SK-N-SH treated with all-trans-retinoic acid at 6 μM for 48 hours (cell line): ENCODE measurements around the gene MICOS13.
"Not testable (repeated sequence)": the region's sequence is repeated elsewhere in the genome, so short reads cannot be mapped to it uniquely, and the experiment has no call there.

ENCODE experiments used
- ATAC-seq: fragments of 200-7000 bp; cut with Tn5 transposase; 3 replicates; pipeline ENCODE4 v1.9.1; 2020; ENCODE audit warnings: mild to moderate bottlenecking, moderate library complexity
- ARNTL ChIP-seq: fragments of 450-650 bp; formaldehyde crosslinking; IDR thresholded peaks from 2 replicates; pipeline ENCODE4 v1.5.0; 2020; ENCODE audit warnings: low read depth, mild to moderate bottlenecking, moderate library complexity, borderline replicate concordance
- BACH2 ChIP-seq: fragments of 250-450 bp; sonication (Bioruptor Pico); IDR thresholded peaks from 2 replicates; pipeline ENCODE4 v1.9.0; 2021; ENCODE audit warnings: mild to moderate bottlenecking, borderline replicate concordance
- ESRRG ChIP-seq: fragments of 250-450 bp; sonication (Bioruptor Pico); IDR thresholded peaks from 2 replicates; pipeline ENCODE4 v1.6.1; 2021; ENCODE audit warnings: mild to moderate bottlenecking
- GLIS3 ChIP-seq: fragments of 250-450 bp; sonication (Bioruptor Pico); IDR thresholded peaks from 2 replicates; pipeline ENCODE4 v1.5.0; 2020; ENCODE audit warnings: mild to moderate bottlenecking, moderate library complexity
- ISL1 ChIP-seq: fragments of 250-450 bp; sonication (Bioruptor Pico); IDR thresholded peaks from 2 replicates; pipeline ENCODE4 v2.1.2; 2022; ENCODE audit warnings: mild to moderate bottlenecking, moderate library complexity
- OSR1 ChIP-seq: fragments of 250-450 bp; sonication (Bioruptor Pico); IDR thresholded peaks from 2 replicates; pipeline ENCODE4 v1.8.0; 2022; ENCODE audit warnings: moderate library complexity, mild to moderate bottlenecking, inconsistent platforms
- PPARA ChIP-seq: fragments of 250-450 bp; sonication (Bioruptor Pico); IDR thresholded peaks from 2 replicates; pipeline ENCODE4 v1.5.0; 2020; ENCODE audit warnings: mild to moderate bottlenecking, borderline replicate concordance
- RARB ChIP-seq: fragments of 250-450 bp; sonication (Bioruptor Pico); IDR thresholded peaks from 2 replicates; pipeline ENCODE4 v1.8.0; 2021; ENCODE audit warnings: mild to moderate bottlenecking, moderate library complexity
- SNAI2 ChIP-seq: fragments of 250-450 bp; sonication (Bioruptor Pico); IDR thresholded peaks from 2 replicates; pipeline ENCODE4 v1.5.0; 2020; ENCODE audit warnings: mild to moderate bottlenecking, moderate library complexity
- TCF4 ChIP-seq: fragments of 250-450 bp; sonication (Bioruptor Pico); IDR thresholded peaks from 2 replicates; pipeline ENCODE4 v1.8.0; 2021; ENCODE audit warnings: mild to moderate bottlenecking, moderate library complexity, borderline replicate concordance
- ZC3H10 ChIP-seq: fragments of 250-450 bp; sonication (Bioruptor Pico); IDR thresholded peaks from 2 replicates; pipeline ENCODE4 v1.5.1; 2021; ENCODE audit warnings: mild to moderate bottlenecking, moderate library complexity
- ZFP3 ChIP-seq: fragments of 250-450 bp; sonication (Bioruptor Pico); IDR thresholded peaks from 2 replicates; pipeline ENCODE4 v1.5.0; 2020; ENCODE audit warnings: mild to moderate bottlenecking, moderate library complexity
- ZFP30 ChIP-seq: fragments of 450-650 bp; formaldehyde crosslinking; IDR thresholded peaks from 2 replicates; pipeline ENCODE4 v1.5.0; 2022; ENCODE audit warnings: mild to moderate bottlenecking, moderate library complexity
- ZNF565 ChIP-seq: fragments of 450-650 bp; formaldehyde crosslinking; conservative IDR thresholded peaks from 2 replicates; pipeline ENCODE4 v1.5.0; 2020; ENCODE audit warnings: low read depth, mild to moderate bottlenecking, moderate library complexity
- ZNF70 ChIP-seq: fragments of 450-650 bp; formaldehyde crosslinking; IDR thresholded peaks from 2 replicates; pipeline ENCODE4 v1.5.0; 2020; ENCODE audit warnings: mild to moderate bottlenecking, moderate library complexity
- ZNF8 ChIP-seq: fragments of 450-650 bp; formaldehyde crosslinking; IDR thresholded peaks from 2 replicates; pipeline ENCODE4 v1.5.0; 2020; ENCODE audit warnings: mild to moderate bottlenecking, moderate library complexity
- TF ChIP-seq, protein P1 (sequence below): fragments of 250-450 bp; sonication (Bioruptor Pico); IDR thresholded peaks from 2 replicates; pipeline ENCODE4 v1.8.0; 2020; ENCODE audit warnings: mild to moderate bottlenecking, moderate library complexity, borderline replicate concordance
- TF ChIP-seq, protein P2 (sequence below): fragments of 250-450 bp; sonication (Bioruptor Pico); IDR thresholded peaks from 2 replicates; pipeline ENCODE4 v1.5.1; 2020; ENCODE audit warnings: low read depth, mild to moderate bottlenecking, moderate library complexity
- TF ChIP-seq, protein P3 (sequence below): fragments of 250-450 bp; sonication (Bioruptor Pico); IDR thresholded peaks from 2 replicates; pipeline ENCODE4 v1.5.1; 2021; ENCODE audit warnings: mild to moderate bottlenecking, moderate library complexity
- TF ChIP-seq, protein P4 (sequence below): fragments of 250-450 bp; sonication (Bioruptor Pico); IDR thresholded peaks from 2 replicates; pipeline ENCODE4 v1.5.0; 2020; ENCODE audit warnings: mild to moderate bottlenecking, moderate library complexity
- TF ChIP-seq, protein P5 (sequence below): fragments of 250-450 bp; sonication (Bioruptor Pico); IDR thresholded peaks from 2 replicates; pipeline ENCODE4 v1.8.0; 2021; ENCODE audit warnings: low read depth, mild to moderate bottlenecking, moderate library complexity, borderline replicate concordance

The MICOS13 gene

DNA sequence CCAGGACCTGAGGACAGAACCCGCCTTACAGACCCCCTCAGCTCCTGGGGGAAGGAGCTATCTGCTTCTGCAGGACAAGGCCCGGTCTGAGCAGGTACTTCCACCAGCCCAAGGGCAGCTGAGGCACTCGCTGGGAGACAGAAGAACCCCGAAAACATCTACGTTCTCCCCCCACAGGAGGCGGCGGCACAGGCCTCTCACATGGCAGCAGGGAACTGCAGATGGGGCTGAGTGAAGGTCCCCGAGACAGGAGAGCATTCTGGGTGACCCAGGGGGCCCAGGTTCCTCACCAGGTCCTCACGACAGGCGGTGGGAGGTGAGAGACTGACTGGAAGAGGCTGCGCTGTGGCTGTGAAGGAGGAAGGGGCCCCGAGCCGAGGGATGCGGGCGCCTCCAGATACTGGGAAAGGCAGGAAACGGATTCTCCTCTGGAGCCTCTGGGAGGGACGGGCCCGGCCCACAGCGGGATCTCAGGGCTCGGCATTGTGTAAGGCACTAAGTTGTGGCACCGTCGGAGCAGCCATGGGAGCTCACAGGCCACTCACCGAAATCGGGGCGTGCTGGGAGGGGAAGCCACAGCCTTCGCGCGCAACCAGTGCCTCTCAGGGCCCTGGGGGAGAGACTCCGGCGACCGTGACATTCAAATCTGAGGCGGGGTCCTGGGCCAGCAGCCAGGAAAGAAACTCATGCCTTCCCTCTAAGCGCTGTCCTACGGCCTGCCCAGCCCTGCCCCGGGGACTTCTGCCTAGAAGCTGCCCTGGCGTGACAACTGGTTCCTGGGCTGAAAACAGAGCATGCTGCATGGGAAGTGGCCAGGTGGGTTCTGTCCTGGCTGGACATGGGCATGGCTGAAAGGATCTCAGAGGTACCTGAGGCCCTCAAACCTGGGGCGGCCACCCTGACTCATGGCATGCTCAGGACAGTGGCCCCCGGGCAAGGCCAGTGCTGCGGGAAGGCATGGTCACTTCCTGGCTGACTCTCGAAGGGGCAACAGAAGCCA lies 23.8 kb upstream of the MICOS13 start:
- no peak for TF ChIP-seq SNAI2 (CRISPR knock-in tag)
- no peak for TF ChIP-seq ARNTL (CRISPR knock-in tag)
- no peak for TF ChIP-seq TCF4 (CRISPR knock-in tag)
- TF ChIP-seq, protein P1, sequence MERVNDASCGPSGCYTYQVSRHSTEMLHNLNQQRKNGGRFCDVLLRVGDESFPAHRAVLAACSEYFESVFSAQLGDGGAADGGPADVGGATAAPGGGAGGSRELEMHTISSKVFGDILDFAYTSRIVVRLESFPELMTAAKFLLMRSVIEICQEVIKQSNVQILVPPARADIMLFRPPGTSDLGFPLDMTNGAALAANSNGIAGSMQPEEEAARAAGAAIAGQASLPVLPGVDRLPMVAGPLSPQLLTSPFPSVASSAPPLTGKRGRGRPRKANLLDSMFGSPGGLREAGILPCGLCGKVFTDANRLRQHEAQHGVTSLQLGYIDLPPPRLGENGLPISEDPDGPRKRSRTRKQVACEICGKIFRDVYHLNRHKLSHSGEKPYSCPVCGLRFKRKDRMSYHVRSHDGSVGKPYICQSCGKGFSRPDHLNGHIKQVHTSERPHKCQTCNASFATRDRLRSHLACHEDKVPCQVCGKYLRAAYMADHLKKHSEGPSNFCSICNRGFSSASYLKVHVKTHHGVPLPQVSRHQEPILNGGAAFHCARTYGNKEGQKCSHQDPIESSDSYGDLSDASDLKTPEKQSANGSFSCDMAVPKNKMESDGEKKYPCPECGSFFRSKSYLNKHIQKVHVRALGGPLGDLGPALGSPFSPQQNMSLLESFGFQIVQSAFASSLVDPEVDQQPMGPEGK (CRISPR knock-in tag), result no peak
- TF ChIP-seq GLIS3 (CRISPR knock-in tag), result no peak
- no peak for TF ChIP-seq OSR1
- TF ChIP-seq ZFP30 (CRISPR knock-in tag), result no peak
- TF ChIP-seq, protein P2, sequence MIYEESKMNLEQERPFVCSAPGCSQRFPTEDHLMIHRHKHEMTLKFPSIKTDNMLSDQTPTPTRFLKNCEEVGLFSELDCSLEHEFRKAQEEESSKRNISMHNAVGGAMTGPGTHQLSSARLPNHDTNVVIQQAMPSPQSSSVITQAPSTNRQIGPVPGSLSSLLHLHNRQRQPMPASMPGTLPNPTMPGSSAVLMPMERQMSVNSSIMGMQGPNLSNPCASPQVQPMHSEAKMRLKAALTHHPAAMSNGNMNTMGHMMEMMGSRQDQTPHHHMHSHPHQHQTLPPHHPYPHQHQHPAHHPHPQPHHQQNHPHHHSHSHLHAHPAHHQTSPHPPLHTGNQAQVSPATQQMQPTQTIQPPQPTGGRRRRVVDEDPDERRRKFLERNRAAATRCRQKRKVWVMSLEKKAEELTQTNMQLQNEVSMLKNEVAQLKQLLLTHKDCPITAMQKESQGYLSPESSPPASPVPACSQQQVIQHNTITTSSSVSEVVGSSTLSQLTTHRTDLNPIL, result no peak
- TF ChIP-seq ISL1 (CRISPR knock-in tag), result no peak
- no peak for TF ChIP-seq ZC3H10 (CRISPR knock-in tag)
- no peak for TF ChIP-seq BACH2
- no peak for TF ChIP-seq ZNF565 (CRISPR knock-in tag)
- ATAC-seq, result no peak; the same call in 2 of the 3 replicates

DNA sequence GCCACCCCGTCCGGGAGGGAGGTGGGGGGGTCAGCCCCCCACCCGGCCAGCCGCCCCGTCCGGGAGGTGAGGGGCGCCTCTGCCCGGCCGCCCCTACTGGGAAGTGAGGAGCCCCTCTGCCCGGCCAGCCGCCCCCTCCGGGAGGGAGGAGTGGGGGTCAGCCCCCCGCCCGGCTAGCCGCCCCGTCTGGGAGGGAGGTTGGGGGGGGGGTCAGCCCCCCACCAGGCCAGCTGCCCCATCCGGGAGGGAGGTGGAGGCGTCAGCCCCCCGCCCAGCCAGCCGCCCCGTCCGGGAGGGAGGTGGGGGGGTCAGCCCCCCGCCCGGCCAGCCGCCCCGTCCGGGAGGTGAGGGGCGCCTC lies 21.7 kb upstream of the MICOS13 start:
- not testable (repeated sequence) for ATAC-seq

DNA sequence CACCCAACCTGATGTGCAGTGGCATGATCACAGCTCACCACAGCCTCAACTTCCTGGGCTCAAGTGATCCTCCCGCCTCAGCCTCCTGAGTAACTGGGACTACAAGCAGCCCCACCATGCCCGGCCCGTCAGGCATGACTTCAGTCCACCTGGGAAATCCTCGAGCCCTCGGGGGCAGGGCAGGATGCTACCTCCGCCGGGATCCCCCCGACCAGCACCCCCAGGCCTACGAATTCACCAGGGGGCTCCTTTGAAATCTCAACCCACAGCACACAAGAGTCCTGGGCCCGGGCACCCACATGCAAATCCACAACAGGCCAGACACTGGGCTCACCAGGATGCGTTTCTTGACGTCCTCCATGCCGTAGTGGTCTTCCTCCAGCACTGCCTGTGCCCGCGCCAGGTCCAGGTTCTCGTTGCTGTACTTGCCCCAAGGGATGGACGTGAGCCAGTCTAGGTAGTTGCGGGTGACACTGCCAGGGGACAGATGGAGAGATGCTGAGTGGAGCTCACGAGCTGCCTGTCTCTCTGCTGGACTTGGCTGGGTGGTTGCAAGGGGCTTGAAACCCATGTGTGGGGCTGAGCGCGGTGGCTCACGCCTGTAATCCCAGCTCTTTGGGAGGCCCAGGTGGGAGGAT lies 20.3 kb upstream of the MICOS13 start:
- TF ChIP-seq ZNF70 (CRISPR knock-in tag) (no peak), RARB (CRISPR knock-in tag) (no peak), BACH2 (no peak), ARNTL (CRISPR knock-in tag) (no peak), PPARA (no peak), ZNF565 (CRISPR knock-in tag) (no peak), SNAI2 (CRISPR knock-in tag) (no peak), ZNF8 (CRISPR knock-in tag) (no peak), ISL1 (CRISPR knock-in tag) (no peak), TCF4 (CRISPR knock-in tag) (no peak), ZFP30 (CRISPR knock-in tag) (no peak), ZFP3 (no peak), ESRRG (CRISPR knock-in tag) (no peak)
- TF ChIP-seq, protein P3, sequence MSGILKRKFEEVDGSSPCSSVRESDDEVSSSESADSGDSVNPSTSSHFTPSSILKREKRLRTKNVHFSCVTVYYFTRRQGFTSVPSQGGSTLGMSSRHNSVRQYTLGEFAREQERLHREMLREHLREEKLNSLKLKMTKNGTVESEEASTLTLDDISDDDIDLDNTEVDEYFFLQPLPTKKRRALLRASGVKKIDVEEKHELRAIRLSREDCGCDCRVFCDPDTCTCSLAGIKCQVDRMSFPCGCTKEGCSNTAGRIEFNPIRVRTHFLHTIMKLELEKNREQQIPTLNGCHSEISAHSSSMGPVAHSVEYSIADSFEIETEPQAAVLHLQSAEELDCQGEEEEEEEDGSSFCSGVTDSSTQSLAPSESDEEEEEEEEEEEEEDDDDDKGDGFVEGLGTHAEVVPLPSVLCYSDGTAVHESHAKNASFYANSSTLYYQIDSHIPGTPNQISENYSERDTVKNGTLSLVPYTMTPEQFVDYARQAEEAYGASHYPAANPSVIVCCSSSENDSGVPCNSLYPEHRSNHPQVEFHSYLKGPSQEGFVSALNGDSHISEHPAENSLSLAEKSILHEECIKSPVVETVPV (CRISPR knock-in tag), result no peak
- TF ChIP-seq, protein P4, sequence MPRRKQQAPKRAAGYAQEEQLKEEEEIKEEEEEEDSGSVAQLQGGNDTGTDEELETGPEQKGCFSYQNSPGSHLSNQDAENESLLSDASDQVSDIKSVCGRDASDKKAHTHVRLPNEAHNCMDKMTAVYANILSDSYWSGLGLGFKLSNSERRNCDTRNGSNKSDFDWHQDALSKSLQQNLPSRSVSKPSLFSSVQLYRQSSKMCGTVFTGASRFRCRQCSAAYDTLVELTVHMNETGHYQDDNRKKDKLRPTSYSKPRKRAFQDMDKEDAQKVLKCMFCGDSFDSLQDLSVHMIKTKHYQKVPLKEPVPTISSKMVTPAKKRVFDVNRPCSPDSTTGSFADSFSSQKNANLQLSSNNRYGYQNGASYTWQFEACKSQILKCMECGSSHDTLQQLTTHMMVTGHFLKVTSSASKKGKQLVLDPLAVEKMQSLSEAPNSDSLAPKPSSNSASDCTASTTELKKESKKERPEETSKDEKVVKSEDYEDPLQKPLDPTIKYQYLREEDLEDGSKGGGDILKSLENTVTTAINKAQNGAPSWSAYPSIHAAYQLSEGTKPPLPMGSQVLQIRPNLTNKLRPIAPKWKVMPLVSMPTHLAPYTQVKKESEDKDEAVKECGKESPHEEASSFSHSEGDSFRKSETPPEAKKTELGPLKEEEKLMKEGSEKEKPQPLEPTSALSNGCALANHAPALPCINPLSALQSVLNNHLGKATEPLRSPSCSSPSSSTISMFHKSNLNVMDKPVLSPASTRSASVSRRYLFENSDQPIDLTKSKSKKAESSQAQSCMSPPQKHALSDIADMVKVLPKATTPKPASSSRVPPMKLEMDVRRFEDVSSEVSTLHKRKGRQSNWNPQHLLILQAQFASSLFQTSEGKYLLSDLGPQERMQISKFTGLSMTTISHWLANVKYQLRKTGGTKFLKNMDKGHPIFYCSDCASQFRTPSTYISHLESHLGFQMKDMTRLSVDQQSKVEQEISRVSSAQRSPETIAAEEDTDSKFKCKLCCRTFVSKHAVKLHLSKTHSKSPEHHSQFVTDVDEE, result no peak
- TF ChIP-seq, protein P1 (CRISPR knock-in tag), result no peak
- TF ChIP-seq, protein P2, result no peak
- TF ChIP-seq, protein P5, sequence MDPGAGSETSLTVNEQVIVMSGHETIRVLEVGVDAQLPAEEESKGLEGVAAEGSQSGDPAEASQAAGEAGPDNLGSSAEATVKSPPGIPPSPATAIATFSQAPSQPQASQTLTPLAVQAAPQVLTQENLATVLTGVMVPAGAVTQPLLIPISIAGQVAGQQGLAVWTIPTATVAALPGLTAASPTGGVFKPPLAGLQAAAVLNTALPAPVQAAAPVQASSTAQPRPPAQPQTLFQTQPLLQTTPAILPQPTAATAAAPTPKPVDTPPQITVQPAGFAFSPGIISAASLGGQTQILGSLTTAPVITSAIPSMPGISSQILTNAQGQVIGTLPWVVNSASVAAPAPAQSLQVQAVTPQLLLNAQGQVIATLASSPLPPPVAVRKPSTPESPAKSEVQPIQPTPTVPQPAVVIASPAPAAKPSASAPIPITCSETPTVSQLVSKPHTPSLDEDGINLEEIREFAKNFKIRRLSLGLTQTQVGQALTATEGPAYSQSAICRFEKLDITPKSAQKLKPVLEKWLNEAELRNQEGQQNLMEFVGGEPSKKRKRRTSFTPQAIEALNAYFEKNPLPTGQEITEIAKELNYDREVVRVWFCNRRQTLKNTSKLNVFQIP (CRISPR knock-in tag), result no peak
- ATAC-seq, result no peak
